HG03135 (cell line): ENCODE measurements around the gene LTBP1.
"Not testable (repeated sequence)": the region's sequence is repeated elsewhere in the genome, so short reads cannot be mapped to it uniquely, and the experiment has no call there.

ENCODE experiments used
- ATAC-seq: cut with Tn5 transposase; IDR thresholded peaks from one replicate; pipeline ENCODE4 v1.9.1; 2021; ENCODE audit warnings: mild to moderate bottlenecking, moderate library complexity; ENCODE audit not compliant: unreplicated experiment

LTBP1 gene

DNA sequence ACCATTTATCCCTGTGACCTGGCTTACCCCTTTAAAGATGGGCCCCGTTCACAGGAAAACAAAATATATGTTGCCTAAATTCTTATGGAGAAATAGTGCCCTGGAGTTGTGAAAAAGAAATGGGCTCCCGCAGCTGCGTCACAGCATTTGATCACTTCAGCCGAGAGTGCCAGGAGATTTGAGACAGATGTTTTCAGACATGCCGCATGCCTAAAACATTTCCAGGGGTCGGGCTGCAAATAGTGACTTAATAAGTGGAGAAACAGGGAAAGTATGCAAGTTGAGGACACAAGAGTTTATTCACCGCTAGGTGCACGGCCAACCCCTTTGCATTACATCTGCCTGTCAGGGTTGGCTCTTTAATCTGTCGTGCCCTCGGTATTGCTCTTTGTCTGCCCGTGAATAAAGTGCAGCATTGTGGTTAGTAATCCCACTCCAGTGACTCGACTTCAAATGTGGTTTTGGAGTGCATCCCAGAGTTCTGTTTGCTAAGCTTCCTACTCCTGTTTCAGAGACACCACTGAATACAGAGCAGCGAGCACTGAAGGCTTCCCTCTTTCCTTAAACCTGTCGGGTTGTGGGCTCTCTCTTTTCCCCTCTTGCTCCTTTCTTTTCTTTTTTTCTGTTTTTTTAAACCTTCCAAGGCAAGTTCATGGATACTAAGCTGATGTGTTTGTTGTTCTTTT, 187.5 kb downstream of the LTBP1 start:
- no peak for ATAC-seq

- ATAC-seq = no peak
These were observed 188.2 kb downstream of the LTBP1 start for GRCh38 chr2:33134791-33135560.

GRCh38 chr2:33135645-33136044, 188.9 kb downstream of the LTBP1 start:
- no peak for ATAC-seq

GRCh38 chr2:33136056-33136455, 189.3 kb downstream of the LTBP1 start:
- ATAC-seq = no peak

- ATAC-seq = no peak
These were observed 189.8 kb downstream of the LTBP1 start for GRCh38 chr2:33136566-33136965.

- no peak for ATAC-seq
These were observed 190.6 kb downstream of the LTBP1 start for GRCh38 chr2:33137331-33137730.

GRCh38 chr2:33139949-33140348, 193.2 kb downstream of the LTBP1 start:
- ATAC-seq = no peak

GRCh38 chr2:33141476-33141875, 194.7 kb downstream of the LTBP1 start:
- no peak for ATAC-seq

- no peak for ATAC-seq
These were observed 196.1 kb downstream of the LTBP1 start for GRCh38 chr2:33142810-33143209.

DNA sequence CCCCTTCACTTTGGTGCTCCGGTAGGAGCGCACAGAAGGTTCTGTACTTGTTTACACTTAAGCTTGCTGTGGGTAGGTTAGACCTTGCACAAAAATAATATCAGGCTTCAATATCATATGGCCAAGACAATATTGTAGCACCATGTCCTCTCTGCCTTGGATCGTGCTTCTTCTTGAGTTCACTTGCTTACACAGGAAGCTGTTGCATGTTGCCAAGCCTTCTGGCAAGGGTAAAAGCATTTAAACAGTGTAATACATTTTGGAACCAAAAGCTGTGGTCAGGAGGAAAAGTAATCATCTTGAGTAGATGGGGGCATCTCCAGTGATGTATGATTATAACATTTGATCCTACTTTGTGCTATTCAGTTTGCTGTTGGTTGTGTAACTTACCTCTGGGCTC, 197.5 kb downstream of the LTBP1 start:
- ATAC-seq = no peak

DNA sequence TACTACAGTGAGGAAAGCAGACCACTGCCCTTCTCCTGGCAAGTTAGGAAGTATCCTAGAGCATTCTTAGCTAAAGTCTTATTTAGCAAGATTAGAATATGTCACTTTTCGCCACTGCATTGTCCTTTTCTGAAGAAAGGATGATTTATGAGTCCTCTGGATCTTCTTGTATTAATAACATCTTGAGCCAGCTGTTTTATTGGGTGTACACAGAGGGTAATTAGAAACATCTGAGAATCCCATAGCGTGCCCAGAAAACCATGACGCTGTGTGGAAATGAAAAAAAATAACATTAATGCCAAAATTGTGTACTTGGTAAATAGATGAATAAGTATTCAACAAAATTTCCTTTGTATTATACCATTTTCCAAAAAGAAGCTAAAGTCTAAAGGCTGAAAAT, 198.7 kb downstream of the LTBP1 start:
- no peak for ATAC-seq

DNA sequence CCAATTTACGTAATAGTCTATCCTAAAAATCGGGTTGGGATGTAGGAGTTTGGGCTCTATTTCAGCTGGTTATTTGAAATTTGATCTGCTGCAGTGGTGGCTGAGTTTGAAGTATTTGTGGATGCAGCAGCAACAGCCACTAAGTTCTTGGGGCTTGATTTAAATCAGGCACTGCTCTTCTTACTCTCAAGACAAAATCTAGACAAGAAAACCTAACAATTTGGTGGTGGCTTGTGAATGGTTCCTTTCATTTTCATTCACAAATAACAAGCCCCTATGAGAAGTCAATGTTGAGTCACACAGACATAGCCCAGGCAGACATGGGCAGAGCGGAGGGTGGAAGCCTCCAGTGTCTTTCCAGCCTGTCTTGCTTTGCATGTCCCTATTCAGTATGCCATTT, 199.3 kb downstream of the LTBP1 start:
- no peak for ATAC-seq

DNA sequence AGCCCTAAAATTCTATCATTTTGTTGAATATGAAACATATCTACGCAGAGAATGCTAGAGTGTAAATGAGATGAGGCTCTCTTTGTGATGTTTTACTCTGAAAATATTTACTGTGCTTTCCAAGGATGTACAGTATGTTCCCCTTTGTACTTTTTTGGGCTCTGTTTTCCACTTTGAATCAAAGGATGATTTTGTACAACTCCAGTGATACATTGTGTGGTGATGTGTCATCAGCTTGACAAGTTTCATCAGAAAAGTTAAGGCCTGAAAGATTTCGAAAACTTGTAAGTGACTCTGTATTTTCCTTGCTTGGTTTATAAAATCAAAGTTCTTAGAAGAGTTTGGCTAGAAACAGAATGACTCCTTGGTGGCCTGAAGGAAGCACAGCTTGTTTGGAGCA, 206.3 kb downstream of the LTBP1 start:
- no peak for ATAC-seq

- no peak for ATAC-seq
These were observed 211.8 kb downstream of the LTBP1 start for GRCh38 chr2:33158482-33159003.

DNA sequence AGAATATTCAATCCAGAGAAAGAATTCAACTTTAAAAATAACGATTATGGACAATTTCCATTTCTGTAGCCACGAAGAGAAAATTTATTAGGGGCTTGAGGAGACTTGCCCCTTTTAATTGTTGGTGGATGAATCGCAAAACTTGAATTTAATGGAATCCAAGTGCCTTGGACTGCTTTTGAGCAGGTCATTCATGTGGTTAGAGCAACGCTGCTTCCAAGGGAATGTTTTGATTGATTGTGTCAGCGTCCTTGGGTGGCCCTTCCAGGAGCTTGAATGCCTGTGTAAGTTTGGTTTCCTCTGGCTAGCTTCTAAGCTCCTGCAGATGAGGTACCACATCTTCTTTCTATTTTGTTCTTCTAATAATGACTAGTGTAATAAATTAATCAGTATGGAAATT, 213.4 kb downstream of the LTBP1 start:
- ATAC-seq = no peak

GRCh38 chr2:33166287-33166881, 219.6 kb downstream of the LTBP1 start:
- ATAC-seq = no peak

DNA sequence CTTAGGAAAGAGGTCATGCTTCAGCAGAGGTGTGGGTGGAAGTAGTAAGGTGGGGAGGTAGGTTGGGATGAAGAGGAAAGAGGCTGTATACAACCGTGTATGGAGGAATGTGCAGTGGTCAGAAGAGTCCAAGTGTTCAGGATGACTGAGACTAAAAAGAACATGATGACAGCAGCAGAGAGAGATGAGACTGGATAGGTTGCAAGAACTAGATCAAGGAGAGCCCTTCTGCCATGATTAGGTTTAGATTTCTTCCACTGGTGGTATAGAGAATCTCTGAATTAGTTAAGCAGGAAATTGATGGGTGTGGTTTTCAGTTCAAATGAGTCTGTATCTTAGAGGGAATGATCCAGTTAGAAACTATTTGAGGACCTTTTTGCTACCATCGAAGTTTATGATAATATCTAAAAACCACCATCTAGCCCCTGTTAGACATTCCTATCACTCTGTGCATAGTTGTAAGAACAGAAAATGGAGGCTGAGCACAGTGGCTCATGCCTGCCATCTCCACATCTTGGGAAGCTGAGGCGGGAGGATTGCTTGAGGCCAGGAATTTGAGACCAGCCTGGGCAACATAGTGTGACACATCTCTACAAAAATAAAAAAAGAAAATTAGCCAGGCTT, 221.0 kb downstream of the LTBP1 start:
- no peak for ATAC-seq

- no peak for ATAC-seq
These were observed 221.7 kb downstream of the LTBP1 start for GRCh38 chr2:33168425-33168824.

DNA sequence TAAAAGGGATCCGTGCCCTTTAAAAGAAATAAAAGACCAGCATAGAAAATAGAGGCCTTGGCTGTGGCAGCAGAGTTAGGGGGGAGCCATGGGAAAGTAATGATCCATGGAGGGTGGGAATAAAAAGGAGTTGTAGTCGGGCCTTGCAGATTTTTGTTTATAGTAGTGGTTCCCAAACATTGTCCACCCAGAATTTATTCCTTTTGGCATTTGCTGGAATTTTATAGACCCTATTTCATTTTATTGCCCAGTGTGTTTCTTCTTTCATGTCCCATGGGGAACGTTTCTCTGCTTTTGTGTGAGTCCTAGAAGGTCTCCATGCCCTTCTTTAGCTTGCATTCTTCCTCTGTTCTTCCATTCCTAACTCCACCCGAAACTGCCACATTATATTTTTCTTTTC, 222.2 kb downstream of the LTBP1 start:
- no peak for ATAC-seq

DNA sequence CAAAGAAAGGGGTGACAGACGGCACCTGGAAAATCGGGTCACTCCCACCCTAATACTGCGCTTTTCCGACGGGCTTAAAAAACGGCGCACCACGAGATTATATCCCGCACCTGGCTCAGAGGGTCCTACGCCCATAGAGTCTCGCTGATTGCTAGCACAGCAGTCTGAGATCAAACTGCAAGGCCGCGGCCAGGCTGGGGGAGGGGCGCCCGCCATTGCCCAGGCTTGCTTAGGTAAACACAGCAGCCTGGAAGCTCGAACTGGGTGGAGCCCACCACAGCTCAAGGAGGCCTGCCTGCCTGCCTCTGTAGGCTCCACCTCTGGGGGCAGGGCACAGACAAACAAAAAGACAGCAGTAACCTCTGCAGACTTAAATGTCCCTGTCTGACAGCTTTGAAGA, 223.5 kb downstream of the LTBP1 start:
- ATAC-seq = not testable (repeated sequence)

GRCh38 chr2:33177627-33178026, 230.9 kb downstream of the LTBP1 start:
- no peak for ATAC-seq
